HL-60 (cell line): Measurements from ENCODE around the gene CD81.

Experiments
- DNase-seq, 2 experiments: peaks; one replicate each; pipeline ENCODE4 v3.0.0-alpha.2; 2010 to 2020; ENCODE audit warnings: low read depth in 1 of 2, low spot score in 1 of 2
- H3K27ac ChIP-seq: fragments of 250-450 bp; sonication (Bioruptor Pico); replicated peaks from 2 replicates; pipeline ENCODE4 v1.5.1; 2020; ENCODE audit warnings: mild to moderate bottlenecking, moderate library complexity
- H3K27me3 ChIP-seq: fragments of 250-450 bp; sonication (Bioruptor Pico); 2 replicates; pipeline ENCODE4 v1.5.1; 2021; ENCODE audit warnings: mild to moderate bottlenecking, moderate library complexity; ENCODE audit not compliant: insufficient read depth, poor library complexity, severe bottlenecking
- H3K4me3 ChIP-seq: replicated peaks from 2 replicates; pipeline ENCODE4 v1.5.1; 2011; ENCODE audit warnings: mild to moderate bottlenecking, control low read depth, low read length; ENCODE audit not compliant: insufficient read depth
- GABPA ChIP-seq: IDR thresholded peaks from 2 replicates; pipeline ENCODE4 v1.6.1; 2012; ENCODE audit warnings: low read depth
- POLR2AphosphoS5 ChIP-seq: IDR thresholded peaks from 2 replicates; pipeline ENCODE4 v1.6.1; 2012; ENCODE audit warnings: low read depth
- REST ChIP-seq: IDR thresholded peaks from 2 replicates; pipeline ENCODE4 v1.6.1; 2012; ENCODE audit warnings: low read depth; ENCODE audit not compliant: insufficient replicate concordance
- SPI1 ChIP-seq: IDR thresholded peaks from 2 replicates; pipeline ENCODE4 v1.6.1; 2012; ENCODE audit warnings: low read depth, mild to moderate bottlenecking, borderline replicate concordance
- TF ChIP-seq, protein P1 (sequence below): IDR thresholded peaks from one replicate; pipeline ENCODE4 v1.5.1; 2011; ENCODE audit warnings: low read length, control low read depth, inconsistent platforms; ENCODE audit not compliant: insufficient read depth

The CD81 gene

DNA sequence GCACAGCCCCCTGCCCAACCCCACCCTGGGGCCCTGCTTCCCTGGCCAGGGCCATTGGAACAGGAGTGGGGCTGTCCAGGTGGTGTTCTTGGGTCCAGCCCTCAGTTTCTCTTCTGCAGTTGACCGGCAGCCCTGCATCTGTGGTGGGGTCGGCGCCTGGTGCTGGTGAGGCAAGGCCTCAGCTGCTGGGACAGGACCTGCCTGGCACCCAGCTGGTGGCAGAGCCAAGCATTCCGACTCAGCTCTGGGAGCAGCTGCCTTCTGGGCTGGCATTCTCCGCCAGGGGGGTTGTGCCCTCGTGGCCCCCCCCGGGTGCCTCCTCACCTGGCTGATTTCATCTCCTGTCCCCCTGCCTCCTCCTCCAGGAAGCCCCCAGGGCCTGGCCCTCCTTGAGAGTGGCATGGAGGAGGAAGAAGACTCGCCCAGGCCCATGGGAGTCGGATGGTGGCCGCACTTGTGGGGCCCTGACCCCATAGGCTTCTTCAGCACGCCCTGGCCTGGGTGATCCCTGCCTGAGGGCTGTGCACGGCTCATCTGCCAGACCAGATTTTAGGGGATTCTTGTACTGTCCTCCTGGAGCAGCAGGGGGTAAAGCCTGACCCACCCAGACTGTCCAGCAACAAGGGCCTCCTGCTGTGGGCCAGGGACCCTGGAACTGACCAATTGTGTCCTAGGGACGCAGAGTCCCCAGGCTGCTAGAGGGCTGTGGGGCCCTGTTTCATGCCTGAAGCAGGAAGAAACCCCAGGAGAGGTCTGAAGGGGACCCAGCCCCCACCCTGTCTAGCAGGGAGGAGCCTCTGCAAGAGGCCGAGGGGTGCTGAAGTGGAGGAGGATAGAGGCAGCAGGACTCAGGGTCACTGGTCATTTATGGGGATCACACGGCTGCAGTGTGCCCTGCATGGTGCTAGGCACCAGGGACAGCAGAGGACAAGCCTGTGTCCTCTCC, 11.6 kb downstream of the CD81 start:
- no peak for DNase-seq
- Histone ChIP-seq H3K4me3 (no peak overlapping the region), H3K27me3 (no peaks in the 10 kb centered on the region), H3K27ac (no peak overlapping the region)
- TF ChIP-seq POLR2AphosphoS5: no peak
- TF ChIP-seq GABPA: no peak
- TF ChIP-seq, protein P1, sequence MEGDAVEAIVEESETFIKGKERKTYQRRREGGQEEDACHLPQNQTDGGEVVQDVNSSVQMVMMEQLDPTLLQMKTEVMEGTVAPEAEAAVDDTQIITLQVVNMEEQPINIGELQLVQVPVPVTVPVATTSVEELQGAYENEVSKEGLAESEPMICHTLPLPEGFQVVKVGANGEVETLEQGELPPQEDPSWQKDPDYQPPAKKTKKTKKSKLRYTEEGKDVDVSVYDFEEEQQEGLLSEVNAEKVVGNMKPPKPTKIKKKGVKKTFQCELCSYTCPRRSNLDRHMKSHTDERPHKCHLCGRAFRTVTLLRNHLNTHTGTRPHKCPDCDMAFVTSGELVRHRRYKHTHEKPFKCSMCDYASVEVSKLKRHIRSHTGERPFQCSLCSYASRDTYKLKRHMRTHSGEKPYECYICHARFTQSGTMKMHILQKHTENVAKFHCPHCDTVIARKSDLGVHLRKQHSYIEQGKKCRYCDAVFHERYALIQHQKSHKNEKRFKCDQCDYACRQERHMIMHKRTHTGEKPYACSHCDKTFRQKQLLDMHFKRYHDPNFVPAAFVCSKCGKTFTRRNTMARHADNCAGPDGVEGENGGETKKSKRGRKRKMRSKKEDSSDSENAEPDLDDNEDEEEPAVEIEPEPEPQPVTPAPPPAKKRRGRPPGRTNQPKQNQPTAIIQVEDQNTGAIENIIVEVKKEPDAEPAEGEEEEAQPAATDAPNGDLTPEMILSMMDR: no peak
- no peak for TF ChIP-seq REST
- TF ChIP-seq SPI1: no peak

- Histone ChIP-seq H3K27me3 (no peaks in the 10 kb centered on the region), H3K4me3 (no peak overlapping the region), H3K27ac (no peak overlapping the region)
- TF ChIP-seq REST: no peak
- TF ChIP-seq POLR2AphosphoS5: no peak
- no peak for TF ChIP-seq SPI1
- no peak for TF ChIP-seq GABPA
- TF ChIP-seq, protein P1: no peak
- DNase-seq: no peak
Observed at GRCh38 chr11:2389377-2390026, 12.4 kb downstream of the CD81 start.

DNA sequence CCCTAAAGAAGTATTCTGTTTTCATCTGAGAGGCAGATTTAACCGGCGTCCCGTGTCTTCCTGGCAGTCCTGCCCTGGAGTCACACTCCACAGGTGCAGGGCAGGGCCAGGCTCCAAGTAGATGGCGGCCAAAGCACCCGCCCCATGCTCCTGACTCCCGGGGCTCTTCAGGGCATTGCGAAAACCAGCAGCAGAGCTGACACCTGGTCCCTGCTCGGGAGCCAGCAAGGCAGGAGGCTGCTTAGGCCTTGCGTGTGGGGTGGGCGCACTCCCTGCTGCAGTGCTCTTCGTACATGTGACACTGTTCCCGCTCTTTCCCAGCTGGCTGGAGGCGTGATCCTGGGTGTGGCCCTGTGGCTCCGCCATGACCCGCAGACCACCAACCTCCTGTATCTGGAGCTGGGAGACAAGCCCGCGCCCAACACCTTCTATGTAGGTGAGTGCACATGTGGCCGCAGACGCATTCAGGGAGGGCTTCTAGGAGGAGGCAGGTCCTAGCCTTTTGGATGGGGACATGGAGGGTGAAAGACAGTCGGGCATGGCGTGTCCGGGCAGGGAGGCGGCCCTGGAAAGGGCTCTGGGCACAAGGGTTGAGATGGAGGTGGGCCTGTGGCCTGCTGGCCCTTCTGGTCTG, 13.1 kb downstream of the CD81 start:
- Histone ChIP-seq H3K27me3 (no peaks in the 10 kb centered on the region), H3K4me3 (no peak overlapping the region), H3K27ac (no peak overlapping the region)
- DNase-seq: no peak
- TF ChIP-seq POLR2AphosphoS5 (no peak), SPI1 (no peak), REST (no peak), GABPA (no peak)
- TF ChIP-seq, protein P1: no peak
